Kidney (tissue), 14 donors: ENCODE results near the gene FN1. TPM values are rescaled to one million over a fixed set of nuclear protein-coding genes. Genes with fewer than 3 reads are reported as not detected.

Experiments used
- DNase-seq, 5 donors: peaks; one replicate each; pipeline ENCODE4 v3.0.0-alpha.2; 2013 to 2020
- FAIRE-seq: peaks from 2 replicates; lab custom pipeline; 2012; peaks lifted over from hg19 to GRCh38; lab: Jason Lieb, UNC
- H3K27ac ChIP-seq, 2 donors: one replicate each; pipeline ENCODE4 v1.7.0; 2013; ENCODE audit warnings: low read depth in 2 of 2, low read length in 2 of 2, inconsistent platforms in 1 of 2
- H3K27me3 ChIP-seq: one replicate; pipeline ENCODE4 v1.7.1; 2013; ENCODE audit warnings: low read length, inconsistent platforms; ENCODE audit not compliant: control insufficient read depth, insufficient read depth
- H3K36me3 ChIP-seq, 3 donors: one replicate each; pipeline versions ENCODE4 v1.7.0 to v1.7.1; 2013; ENCODE audit warnings: low read length in 3 of 3, control low read depth in 1 of 3, inconsistent platforms in 1 of 3; ENCODE audit not compliant: insufficient read depth in 3 of 3, control insufficient read depth in 2 of 3
- H3K4me1 ChIP-seq, 3 donors: one replicate each; pipeline versions ENCODE4 v1.7.0 to v1.7.1; 2013; ENCODE audit warnings: low read length in 3 of 3, inconsistent platforms in 1 of 3, low read depth in 1 of 3; ENCODE audit not compliant: control insufficient read depth in 2 of 3, insufficient read depth in 2 of 3
- H3K4me3 ChIP-seq, 3 donors: one replicate each; pipeline versions ENCODE4 v1.7.0 to v1.8.1; 2013; ENCODE audit warnings: low read length in 3 of 3, control low read depth in 1 of 3, inconsistent platforms in 1 of 3
- H3K9ac ChIP-seq, 3 donors: one replicate each; pipeline versions ENCODE4 v1.7.0 to v1.7.1; 2013; ENCODE audit warnings: low read length in 3 of 3, control low read depth in 1 of 3, inconsistent platforms in 1 of 3
- H3K9me3 ChIP-seq, 3 donors: one replicate each; pipeline versions ENCODE4 v1.7.0 to v1.7.1; 2013; ENCODE audit warnings: low read length in 3 of 3, control low read depth in 1 of 3, inconsistent platforms in 1 of 3; ENCODE audit not compliant: control insufficient read depth in 2 of 3, insufficient read depth in 1 of 3
- intact Hi-C: fragments of 100-400 bp; cut with DNase I; formaldehyde crosslinking; loops from one replicate; pipeline ENCODE4 v1.11.1; 2022
- polyA plus RNA-seq: library from polyadenylated mRNA; stranded (reverse); fragments of 350-450 nt; fragmentation: Illumina TruSeq; extraction: RNeasy Lipid Tissue Mini Kit (QIAGEN cat#74804); gene quantifications from one replicate; pipeline ENCODE4 v1.2.3, GENCODE V29; 2014; ENCODE audit warnings: low read depth, low replicate concordance; ENCODE audit not compliant: insufficient read depth
- total RNA-seq: library from RNA; stranded (reverse); fragmentation: NEBNext Ultra II Directional; extraction: Animal tissue kit (Norgen Biotek cat#: 25700); gene quantifications from one replicate; pipeline ENCODE4 v1.2.1, GENCODE V29; 2021
- TF ChIP-seq, protein P1 (sequence below): IDR thresholded peaks from 3 replicates; pipeline ENCODE4 v1.5.1; 2012; ENCODE audit warnings: mild to moderate bottlenecking, moderate library complexity, borderline replicate concordance; ENCODE audit not compliant: insufficient read depth; ENCODE audit errors: extremely low read depth
- donor health status: control.
- donor health status: control.
- donor health status: control.
- donor health status: control.
- donor health status: control.
- donor health status: DM: yes; HTN: yes; CAD: no.
- donor health status: Normal renal cell carcinoma (clear cell type).

FN1 gene
- total and polyA plus RNA-seq, 2 donors from 2014 or later, result 92.1 to 289 TPM

DNA sequence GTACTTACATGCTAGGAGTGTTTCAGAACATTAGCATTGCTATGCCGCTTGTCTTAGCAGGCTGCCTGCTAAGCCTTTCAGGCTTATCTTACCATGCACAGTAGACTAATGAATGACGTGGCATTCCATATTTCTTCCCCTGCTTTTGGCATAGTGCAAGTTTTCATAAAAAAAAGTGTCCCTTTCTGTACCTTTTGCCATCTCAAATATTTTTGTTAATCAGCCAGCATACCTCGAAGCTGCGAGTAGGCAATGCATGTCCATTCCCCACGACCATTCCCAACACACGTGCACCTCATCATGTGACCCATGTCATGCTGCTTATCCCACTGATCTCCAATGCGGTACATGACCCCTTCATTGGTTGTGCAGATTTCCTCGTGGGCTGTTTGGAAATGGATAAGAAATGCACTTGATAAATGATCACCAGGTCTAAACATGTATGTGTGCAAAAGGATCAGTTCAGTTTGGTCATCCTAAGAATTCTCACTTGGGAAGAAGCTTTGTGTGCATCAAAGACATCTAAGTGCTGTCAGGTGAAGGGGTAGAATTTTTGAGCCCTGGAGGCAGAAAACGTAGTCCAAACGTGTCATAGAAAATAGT is 13.9 kb downstream of the FN1 start:
- no peak for FAIRE-seq
- H3K36me3 ChIP-seq, result no peaks in the 10 kb centered on the region

DNA sequence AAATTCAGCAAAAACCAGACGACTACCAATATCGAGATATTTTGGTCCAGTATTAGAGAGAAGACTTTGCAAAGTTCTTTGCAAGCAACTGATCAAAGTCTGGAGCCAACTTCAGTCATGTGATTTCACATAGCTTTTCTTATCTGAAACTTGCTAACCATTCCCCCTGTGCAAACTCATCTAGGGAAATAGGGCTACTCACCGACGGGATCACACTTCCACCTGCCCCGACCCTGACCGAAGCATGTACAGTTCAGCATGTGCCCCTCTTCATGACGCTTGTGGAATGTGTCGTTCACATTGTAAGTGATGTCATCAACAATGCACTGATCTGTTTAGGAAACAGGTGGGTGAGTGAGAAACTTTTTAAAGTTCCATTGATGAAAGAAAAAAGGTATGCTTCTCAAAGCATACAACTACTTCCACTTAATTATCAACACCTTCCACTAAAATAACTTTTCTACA is 15.4 kb downstream of the FN1 start:
- Histone ChIP-seq H3K36me3 (no peaks in the 10 kb centered on the region), H3K4me3 (no peak overlapping the region), H3K4me1 (no peaks in the 10 kb centered on the region), H3K27ac (no peak overlapping the region), H3K27me3 (no peaks in the 10 kb centered on the region), H3K9ac (no peak overlapping the region), H3K9me3 (no peaks in the 10 kb centered on the region)
- no peak for DNase-seq
- intact Hi-C loops, result no loop called here
- no peak for FAIRE-seq
- TF ChIP-seq, protein P1, sequence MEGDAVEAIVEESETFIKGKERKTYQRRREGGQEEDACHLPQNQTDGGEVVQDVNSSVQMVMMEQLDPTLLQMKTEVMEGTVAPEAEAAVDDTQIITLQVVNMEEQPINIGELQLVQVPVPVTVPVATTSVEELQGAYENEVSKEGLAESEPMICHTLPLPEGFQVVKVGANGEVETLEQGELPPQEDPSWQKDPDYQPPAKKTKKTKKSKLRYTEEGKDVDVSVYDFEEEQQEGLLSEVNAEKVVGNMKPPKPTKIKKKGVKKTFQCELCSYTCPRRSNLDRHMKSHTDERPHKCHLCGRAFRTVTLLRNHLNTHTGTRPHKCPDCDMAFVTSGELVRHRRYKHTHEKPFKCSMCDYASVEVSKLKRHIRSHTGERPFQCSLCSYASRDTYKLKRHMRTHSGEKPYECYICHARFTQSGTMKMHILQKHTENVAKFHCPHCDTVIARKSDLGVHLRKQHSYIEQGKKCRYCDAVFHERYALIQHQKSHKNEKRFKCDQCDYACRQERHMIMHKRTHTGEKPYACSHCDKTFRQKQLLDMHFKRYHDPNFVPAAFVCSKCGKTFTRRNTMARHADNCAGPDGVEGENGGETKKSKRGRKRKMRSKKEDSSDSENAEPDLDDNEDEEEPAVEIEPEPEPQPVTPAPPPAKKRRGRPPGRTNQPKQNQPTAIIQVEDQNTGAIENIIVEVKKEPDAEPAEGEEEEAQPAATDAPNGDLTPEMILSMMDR, result no peak

More for the DNA sequence above, 13.9 kb downstream of the FN1 start:
- Histone ChIP-seq H3K27me3 (no peaks in the 10 kb centered on the region), H3K9me3 (no peaks in the 10 kb centered on the region), H3K9ac (no peak overlapping the region), H3K27ac (no peak overlapping the region), H3K4me3 (no peak overlapping the region), H3K4me1 (no peaks in the 10 kb centered on the region)
- TF ChIP-seq, protein P1, result no peak
- intact Hi-C loops, result no loop called here
- DNase-seq, result no peak

- Histone ChIP-seq H3K4me3 (no peak overlapping the region), H3K4me1 (no peaks in the 10 kb centered on the region), H3K9ac (no peak overlapping the region), H3K27ac (no peak overlapping the region), H3K9me3 (no peaks in the 10 kb centered on the region), H3K36me3 (no peaks in the 10 kb centered on the region), H3K27me3 (no peaks in the 10 kb centered on the region)
- DNase-seq, result no peak
- intact Hi-C loops, result no loop called here
- FAIRE-seq, result no peak
- TF ChIP-seq, protein P1, result no peak
Observed at GRCh38 chr2:215419769-215420470, 15.9 kb downstream of the FN1 start.
